K562 (cell line): ENCODE results near the gene SPOCD1. TPM values are rescaled to one million over a fixed set of nuclear protein-coding genes. Genes with fewer than 3 reads are reported as not detected.
A peak's percentile ranks its signal among the peaks of the same experiment; 100 is the strongest.

Source experiments
- CREB1 ChIP-seq, 2 experiments: sonication (generic) in 1 of 2; formaldehyde crosslinking in 1 of 2; IDR thresholded peaks; 2 replicates each; pipeline versions ENCODE4 v1.6.1 to v1.8.0; 2012 to 2022; ENCODE audit warnings: inconsistent platforms in 1 of 2, mild to moderate bottlenecking in 1 of 2, missing genetic modification reagents in 1 of 2, moderate library complexity in 1 of 2
- EGR1 ChIP-seq: fragments of 450-650 bp; conservative IDR thresholded peaks from 2 replicates; pipeline ENCODE4 v1.6.1; 2017; ENCODE audit warnings: mild to moderate bottlenecking
- HNRNPH1 ChIP-seq: fragments of 200-400 bp; formaldehyde crosslinking; optimal IDR thresholded peaks from 2 replicates; pipeline ENCODE3; 2017; ENCODE audit warnings: low read depth, mild to moderate bottlenecking, low read length, moderate library complexity
- MED1 ChIP-seq: sonication (generic); formaldehyde crosslinking; IDR thresholded peaks from 2 replicates; pipeline ENCODE4 v1.8.1; 2023; ENCODE audit warnings: missing genetic modification reagents, borderline replicate concordance
- MYNN ChIP-seq, 2 experiments: sonication (generic); formaldehyde crosslinking in 1 of 2; IDR thresholded peaks; 2 replicates each; pipeline versions ENCODE4 v1.5.0 to v1.6.1; 2016 to 2020; ENCODE audit warnings: antibody characterized with exemption in 1 of 2, missing genetic modification reagents in 1 of 2
- NFATC3 ChIP-seq: fragments of 450-650 bp; IDR thresholded peaks from 2 replicates; pipeline ENCODE4 v1.6.1; 2017; ENCODE audit warnings: mild to moderate bottlenecking
- NR3C1 ChIP-seq: sonication (generic); formaldehyde crosslinking; IDR thresholded peaks from 2 replicates; pipeline ENCODE4 v1.8.1; 2022; ENCODE audit warnings: missing genetic modification reagents
- RAD21 ChIP-seq, 2 experiments: fragments of 250-450 bp in 1 of 2; fragments of 450-650 bp in 1 of 2; sonication (Bioruptor Pico) in 1 of 2; formaldehyde crosslinking in 1 of 2; IDR thresholded peaks in 1 of 2; conservative IDR thresholded peaks in 1 of 2; 2 replicates each; pipeline versions ENCODE4 v1.4.0 to v1.8.0; 2020 to 2022; ENCODE audit warnings: mild to moderate bottlenecking in 2 of 2, moderate library complexity in 1 of 2
- SRF ChIP-seq, 2 experiments: fragments of 250-450, 450-650 bp in 1 of 2; sonication (Bioruptor Pico) in 1 of 2; sonication (generic) in 1 of 2; formaldehyde crosslinking; IDR thresholded peaks; 2 replicates each; pipeline versions ENCODE4 v1.5.0 to v1.5.1; 2020 to 2022; ENCODE audit warnings: mild to moderate bottlenecking in 1 of 2, missing genetic modification reagents in 1 of 2
- SRSF3 ChIP-seq: fragments of 200-400 bp; formaldehyde crosslinking; IDR thresholded peaks from 2 replicates; pipeline ENCODE4 v1.6.1; 2016; ENCODE audit warnings: mild to moderate bottlenecking, low read length, moderate library complexity; ENCODE audit not compliant: insufficient read depth
- STAT5A ChIP-seq: IDR thresholded peaks from 2 replicates; pipeline ENCODE4 v1.6.1; 2012; ENCODE audit warnings: low read length, inconsistent platforms, borderline replicate concordance
- TEAD4 ChIP-seq, 2 experiments: sonication (generic) in 1 of 2; formaldehyde crosslinking in 1 of 2; IDR thresholded peaks; 2 replicates each; pipeline versions ENCODE4 v1.6.1 to v1.8.0; 2012 to 2022; ENCODE audit warnings: borderline replicate concordance in 1 of 2, inconsistent platforms in 1 of 2, low read length in 1 of 2, mild to moderate bottlenecking in 1 of 2, missing genetic modification reagents in 1 of 2
- THRAP3 ChIP-seq: fragments of 450-650 bp; IDR thresholded peaks from 2 replicates; pipeline ENCODE4 v1.6.1; 2016; ENCODE audit warnings: mild to moderate bottlenecking, inconsistent platforms, borderline replicate concordance
- ZBTB8A ChIP-seq: fragments of 450-650 bp; IDR thresholded peaks from 2 replicates; pipeline ENCODE4 v1.6.1; 2018; ENCODE audit warnings: mild to moderate bottlenecking, moderate library complexity; ENCODE audit not compliant: partially characterized antibody
- ZKSCAN3 ChIP-seq: fragments of 250-450 bp; sonication (Bioruptor Pico); IDR thresholded peaks from 2 replicates; pipeline ENCODE4 v1.4.0; 2020
- ZNF551 ChIP-seq: fragments of 250-450 bp; sonication (Bioruptor Pico); IDR thresholded peaks from 2 replicates; pipeline ENCODE4 v1.5.0; 2021; ENCODE audit warnings: mild to moderate bottlenecking, moderate library complexity
- ZNF586 ChIP-seq: fragments of 450-650 bp; formaldehyde crosslinking; conservative IDR thresholded peaks from 2 replicates; pipeline ENCODE4 v1.4.0; 2020; ENCODE audit warnings: mild to moderate bottlenecking, moderate library complexity
- ZNF699 ChIP-seq: fragments of 250-450 bp; sonication (Bioruptor Pico); IDR thresholded peaks from 2 replicates; pipeline ENCODE4 v1.8.0; 2021; ENCODE audit warnings: mild to moderate bottlenecking, moderate library complexity; ENCODE audit not compliant: insufficient replicate concordance
- ZNF764 ChIP-seq: fragments of 250-450 bp; sonication (Bioruptor Pico); IDR thresholded peaks from 2 replicates; pipeline ENCODE4 v1.4.0; 2020; ENCODE audit warnings: low read depth, mild to moderate bottlenecking, moderate library complexity
- polyA plus RNA-seq, 8 experiments: library from polyadenylated mRNA; depleted of rRNA in 4 of 8; stranded (reverse) in 5 of 8; unstranded in 3 of 8; fragments of >200 nt; fragmentation: Nextera tagmentation in 2 of 8; fragmentation: Illumina TruSeq in 1 of 8; extraction: Ambion mirVana in 2 of 8; extraction: Trizol in 1 of 8; gene quantifications; 2 replicates each; pipeline versions ENCODE4 v1.2.1 to v1.2.3, GENCODE V29; 2011 to 2014; ENCODE audit warnings: inconsistent platforms in 1 of 8, missing spikeins in 1 of 8
- total RNA-seq, 7 experiments: library from RNA; depleted of rRNA in 6 of 7; stranded (reverse); fragments of >200 nt in 6 of 7; fragmentation: Illumina TruSeq in 2 of 7; extraction: Trizol in 2 of 7; gene quantifications; 2 replicates each; pipeline versions ENCODE4 v1.2.1 to v1.2.3, GENCODE V29; 2011 to 2021; ENCODE audit warnings: low replicate concordance in 1 of 7
- TF ChIP-seq, protein P1 (sequence below), 3 experiments: IDR thresholded peaks in 2 of 3; conservative IDR thresholded peaks in 1 of 3; 2 replicates each; pipeline ENCODE4 v1.5.1; 2011 to 2012; ENCODE audit warnings: low read length in 3 of 3, mild to moderate bottlenecking in 3 of 3, control low read depth in 2 of 3, improper control_type of control experiment in 1 of 3, inconsistent platforms in 1 of 3, low read depth in 1 of 3, mixed read lengths in 1 of 3, moderate library complexity in 1 of 3; ENCODE audit not compliant: insufficient read depth in 2 of 3
- TF ChIP-seq, protein P2 (sequence below): fragments of 450-650 bp; IDR thresholded peaks from 2 replicates; pipeline ENCODE4 v1.6.1; 2014; ENCODE audit warnings: low read depth, mild to moderate bottlenecking, moderate library complexity, borderline replicate concordance

Gene SPOCD1
- total and polyA plus RNA-seq, 9 of the 15 experiments (the other 6 are each of a cell fraction or from before 2014, with no cell fraction given) = 0.03 to 0.71 (median 0.26) TPM; not detected in 1

DNA sequence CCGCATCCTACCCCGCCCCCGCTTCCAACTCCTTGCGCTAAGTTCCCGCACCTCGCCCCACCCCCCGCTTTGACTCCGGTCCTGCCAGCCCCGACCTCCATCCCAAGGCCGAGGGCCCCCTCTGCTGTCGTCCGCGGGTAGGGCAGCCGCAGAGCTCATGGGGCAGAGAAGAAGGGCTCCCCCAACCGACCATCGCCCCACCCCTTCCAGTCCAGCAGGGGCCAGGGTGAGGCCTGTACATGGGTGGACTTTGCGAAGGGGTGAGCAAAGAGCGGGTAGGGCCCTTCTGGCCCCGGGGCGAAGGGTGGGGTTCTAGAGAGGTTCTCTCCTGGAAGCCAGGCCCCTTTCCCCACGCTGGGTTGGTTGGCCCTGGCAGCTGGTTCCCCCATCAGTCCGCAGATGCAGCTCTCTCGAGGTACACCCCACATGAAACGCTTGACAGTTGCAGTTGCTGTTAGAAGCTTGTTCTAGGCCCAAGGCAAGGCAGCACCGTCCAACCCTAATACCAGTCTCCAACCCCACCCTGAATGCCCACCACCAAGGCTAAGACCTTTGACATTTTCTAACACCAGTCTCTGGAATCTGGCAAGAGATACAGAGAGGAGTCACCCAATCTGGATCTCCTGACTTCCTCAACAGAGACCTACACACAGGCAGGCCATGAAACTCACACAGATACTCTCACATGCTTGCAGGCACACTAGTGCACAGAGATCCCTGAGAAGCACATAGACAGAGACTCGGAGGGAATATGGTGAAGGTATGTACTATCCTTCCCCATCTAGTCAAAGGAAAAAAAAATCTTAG is 26.4 kb downstream of the SPOCD1 start (continued):
- TF ChIP-seq MED1 (no peak), RAD21 (CRISPR knock-in tag; conservative IDR thresholded peaks at IDR 0.05 in 1 of 2, IDR thresholded peaks at IDR 0.05 in 1 of 2) (peak; percentile 98), ZKSCAN3 (CRISPR knock-in tag) (no peak), HNRNPH1 (no peak), THRAP3 (no peak), ZNF699 (CRISPR knock-in tag) (no peak), STAT5A (no peak), NR3C1 (no peak), SRF (CRISPR knock-in tag; IDR thresholded peaks at IDR 0.05) (peak in 1 of 2 experiments; percentile 22; a peak in 1 of 4 replicates), NFATC3 (no peak), SRSF3 (no peak), TEAD4 (IDR thresholded peaks at IDR 0.05; ENCODE audit: low read length) (no peak), TEAD4 (CRISPR knock-in tag; IDR thresholded peaks at IDR 0.05; ENCODE audit: borderline replicate concordance) (no peak), ZNF551 (CRISPR knock-in tag) (no peak), MYNN (IDR thresholded peaks at IDR 0.05) (no peak; the same call in 1 of the 2 replicates), MYNN (CRISPR knock-in tag; IDR thresholded peaks at IDR 0.05) (no peak), CREB1 (IDR thresholded peaks at IDR 0.05) (no peak), CREB1 (CRISPR knock-in tag; IDR thresholded peaks at IDR 0.05) (no peak), ZNF764 (CRISPR knock-in tag) (0 out of 2 replicates have a peak, but pooled peaks have one; percentile 12), ZNF586 (CRISPR knock-in tag) (no peak), ZBTB8A (no peak), EGR1 (no peak)
- TF ChIP-seq, protein P1, sequence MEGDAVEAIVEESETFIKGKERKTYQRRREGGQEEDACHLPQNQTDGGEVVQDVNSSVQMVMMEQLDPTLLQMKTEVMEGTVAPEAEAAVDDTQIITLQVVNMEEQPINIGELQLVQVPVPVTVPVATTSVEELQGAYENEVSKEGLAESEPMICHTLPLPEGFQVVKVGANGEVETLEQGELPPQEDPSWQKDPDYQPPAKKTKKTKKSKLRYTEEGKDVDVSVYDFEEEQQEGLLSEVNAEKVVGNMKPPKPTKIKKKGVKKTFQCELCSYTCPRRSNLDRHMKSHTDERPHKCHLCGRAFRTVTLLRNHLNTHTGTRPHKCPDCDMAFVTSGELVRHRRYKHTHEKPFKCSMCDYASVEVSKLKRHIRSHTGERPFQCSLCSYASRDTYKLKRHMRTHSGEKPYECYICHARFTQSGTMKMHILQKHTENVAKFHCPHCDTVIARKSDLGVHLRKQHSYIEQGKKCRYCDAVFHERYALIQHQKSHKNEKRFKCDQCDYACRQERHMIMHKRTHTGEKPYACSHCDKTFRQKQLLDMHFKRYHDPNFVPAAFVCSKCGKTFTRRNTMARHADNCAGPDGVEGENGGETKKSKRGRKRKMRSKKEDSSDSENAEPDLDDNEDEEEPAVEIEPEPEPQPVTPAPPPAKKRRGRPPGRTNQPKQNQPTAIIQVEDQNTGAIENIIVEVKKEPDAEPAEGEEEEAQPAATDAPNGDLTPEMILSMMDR (IDR thresholded peaks at IDR 0.05 in 2 of 3, conservative IDR thresholded peaks at IDR 0.05 in 1 of 3; ENCODE audit: insufficient read depth in 2 of 3, low read depth in 1 of 3, low read length in 3 of 3) = peak; percentile 92 to 99 (median 99)
- TF ChIP-seq, protein P2, sequence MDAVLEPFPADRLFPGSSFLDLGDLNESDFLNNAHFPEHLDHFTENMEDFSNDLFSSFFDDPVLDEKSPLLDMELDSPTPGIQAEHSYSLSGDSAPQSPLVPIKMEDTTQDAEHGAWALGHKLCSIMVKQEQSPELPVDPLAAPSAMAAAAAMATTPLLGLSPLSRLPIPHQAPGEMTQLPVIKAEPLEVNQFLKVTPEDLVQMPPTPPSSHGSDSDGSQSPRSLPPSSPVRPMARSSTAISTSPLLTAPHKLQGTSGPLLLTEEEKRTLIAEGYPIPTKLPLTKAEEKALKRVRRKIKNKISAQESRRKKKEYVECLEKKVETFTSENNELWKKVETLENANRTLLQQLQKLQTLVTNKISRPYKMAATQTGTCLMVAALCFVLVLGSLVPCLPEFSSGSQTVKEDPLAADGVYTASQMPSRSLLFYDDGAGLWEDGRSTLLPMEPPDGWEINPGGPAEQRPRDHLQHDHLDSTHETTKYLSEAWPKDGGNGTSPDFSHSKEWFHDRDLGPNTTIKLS = no peak
